HG03159 (cell line): ENCODE measurements around the gene DEFB125.

Source experiments
- ATAC-seq: cut with Tn5 transposase; IDR thresholded peaks from one replicate; pipeline ENCODE4 v1.9.1; 2021; ENCODE audit warnings: mild to moderate bottlenecking, moderate library complexity; ENCODE audit not compliant: unreplicated experiment

DEFB125 gene

GRCh38 chr20:145877-146276 is 58.4 kb downstream of the DEFB125 start:
- ATAC-seq: no peak
